H1 (cell line): Measurements from ENCODE around the gene SHISA9. TPM values are rescaled to one million over a fixed set of nuclear protein-coding genes. Genes with fewer than 3 reads are reported as not detected.
A peak's percentile ranks its signal among the peaks of the same experiment; 100 is the strongest.

ENCODE experiments used
- CTCF ChIA-PET: fragments of 300-600 bp; sonication (Branson Sonifier 250); formaldehyde crosslinking; loops from one replicate; lab custom pipeline; 2021; ENCODE audit not compliant: partially characterized antibody; lab: Charles Lee
- POLR2A ChIA-PET: fragments of 300-600 bp; sonication (Branson Sonifier 250); formaldehyde crosslinking; loops from one replicate; lab custom pipeline; 2021; ENCODE audit warnings: inconsistent platforms; ENCODE audit not compliant: partially characterized antibody; lab: Charles Lee
- DNase-seq, 2 experiments: peaks; one replicate each; pipeline versions ENCODE4 v3.0.0 to v3.0.0-alpha.2; 2010 to 2022; ENCODE audit warnings: low spot score in 2 of 2, low read depth in 1 of 2, mixed read lengths in 1 of 2
- FAIRE-seq: peaks from 2 replicates; lab custom pipeline; 2011; peaks lifted over from hg19 to GRCh38; lab: Jason Lieb, UNC
- H2AFZ ChIP-seq: 2 replicates; pipeline ENCODE4 v1.8.1; 2012; ENCODE audit warnings: low read length, inconsistent platforms
- H2AK5ac ChIP-seq: 2 replicates; pipeline ENCODE4 v1.6.1; 2013; ENCODE audit warnings: low read depth, low read length
- H2BK120ac ChIP-seq: replicated peaks from 2 replicates; pipeline ENCODE3; 2013; ENCODE audit warnings: low read depth, low read length, inconsistent platforms
- H2BK12ac ChIP-seq: 2 replicates; pipeline ENCODE4 v1.6.1; 2013; ENCODE audit warnings: low read depth, low read length
- H2BK15ac ChIP-seq: 2 replicates; pipeline ENCODE4 v1.6.1; 2013; ENCODE audit warnings: low read length
- H2BK20ac ChIP-seq: 2 replicates; pipeline ENCODE4 v1.6.1; 2013; ENCODE audit warnings: low read length
- H2BK5ac ChIP-seq: 2 replicates; pipeline ENCODE4 v1.6.1; 2013; ENCODE audit warnings: low read depth, low read length
- H3K14ac ChIP-seq: 2 replicates; pipeline ENCODE4 v1.6.1; 2013; ENCODE audit warnings: inconsistent platforms; ENCODE audit not compliant: insufficient read length
- H3K18ac ChIP-seq: 2 replicates; pipeline ENCODE4 v1.6.1; 2013; ENCODE audit warnings: low read length; ENCODE audit errors: extremely low read depth
- H3K23ac ChIP-seq: 2 replicates; pipeline ENCODE4 v1.6.1; 2013; ENCODE audit warnings: inconsistent platforms; ENCODE audit not compliant: insufficient read length
- H3K23me2 ChIP-seq: 2 replicates; pipeline ENCODE4 v1.6.1; 2013; ENCODE audit warnings: low read depth, low read length
- H3K27ac ChIP-seq: 2 replicates; pipeline ENCODE4 v1.6.1; 2011; ENCODE audit warnings: low read depth, low read length, inconsistent platforms
- H3K27me3 ChIP-seq, 4 experiments: replicated peaks in 1 of 4; 1 replicate in 1 of 4; 2 replicates in 3 of 4; pipeline versions ENCODE4 v1.6.1 to v1.8.1; 2011 to 2013; ENCODE audit warnings: low read length in 3 of 4, mild to moderate bottlenecking in 3 of 4, inconsistent platforms in 2 of 4, mixed read lengths in 2 of 4, moderate library complexity in 1 of 4; ENCODE audit not compliant: control insufficient read depth in 3 of 4, insufficient read depth in 3 of 4; ENCODE audit errors: extremely low read depth in 1 of 4
- H3K36me3 ChIP-seq, 4 experiments: 2 replicates each; pipeline versions ENCODE4 v1.6.1 to v1.8.1; 2011 to 2013; ENCODE audit warnings: mild to moderate bottlenecking in 4 of 4, low read length in 3 of 4, moderate library complexity in 2 of 4, control low read depth in 1 of 4, inconsistent platforms in 1 of 4; ENCODE audit not compliant: insufficient read depth in 4 of 4, control insufficient read depth in 2 of 4
- H3K4ac ChIP-seq: replicated peaks from 2 replicates; pipeline ENCODE3; 2013; ENCODE audit warnings: low read length, low read depth, mixed read lengths, inconsistent platforms; ENCODE audit not compliant: insufficient read length
- H3K4me1 ChIP-seq, 4 experiments: replicated peaks in 1 of 4; 1 replicate in 1 of 4; 2 replicates in 3 of 4; pipeline versions ENCODE4 v1.6.1 to v1.8.1; 2011 to 2013; ENCODE audit warnings: low read length in 3 of 4, inconsistent platforms in 2 of 4, mixed read lengths in 1 of 4; ENCODE audit not compliant: insufficient read depth in 4 of 4, control insufficient read depth in 3 of 4
- H3K4me2 ChIP-seq, 2 experiments: 2 replicates each; pipeline versions ENCODE4 v1.6.1 to v1.8.1; 2011 to 2013; ENCODE audit warnings: low read depth in 2 of 2, low read length in 2 of 2, control low read depth in 1 of 2, inconsistent platforms in 1 of 2, mild to moderate bottlenecking in 1 of 2; ENCODE audit not compliant: insufficient read depth in 1 of 2
- H3K4me3 ChIP-seq, 4 experiments: fragments of 200-600, 300-600 bp in 1 of 4; sonication (generic), shearing (Covaris generic), sonication (Bioruptor Twin) in 1 of 4; 2 replicates each; pipeline versions ENCODE4 v1.5.1 to v1.8.1; 2011 to 2016; ENCODE audit warnings: low read length in 4 of 4, low read depth in 3 of 4, control low read depth in 2 of 4, inconsistent platforms in 2 of 4, mild to moderate bottlenecking in 2 of 4, mixed read lengths in 1 of 4, moderate library complexity in 1 of 4; ENCODE audit not compliant: insufficient read depth in 2 of 4; ENCODE audit errors: extremely low read depth in 1 of 4
- H3K56ac ChIP-seq: replicated peaks from 2 replicates; pipeline ENCODE3; 2013; ENCODE audit warnings: low read depth, mild to moderate bottlenecking, mixed read lengths, low read length, inconsistent platforms; ENCODE audit not compliant: insufficient read length
- H3K79me1 ChIP-seq: 2 replicates; pipeline ENCODE4 v1.6.1; 2013; ENCODE audit warnings: low read depth, low read length, control low read depth
- H3K79me2 ChIP-seq, 2 experiments: 2 replicates each; pipeline versions ENCODE4 v1.6.1 to v1.8.1; 2012 to 2013; ENCODE audit warnings: low read length in 2 of 2, mild to moderate bottlenecking in 2 of 2, inconsistent platforms in 1 of 2; ENCODE audit not compliant: insufficient read depth in 2 of 2, control insufficient read depth in 1 of 2
- H3K9ac ChIP-seq, 4 experiments: replicated peaks in 1 of 4; 1 replicate in 1 of 4; 2 replicates in 3 of 4; pipeline versions ENCODE4 v1.6.1 to v1.8.1; 2011 to 2013; ENCODE audit warnings: low read depth in 3 of 4, low read length in 3 of 4, control low read depth in 2 of 4, mild to moderate bottlenecking in 2 of 4, moderate library complexity in 2 of 4, inconsistent platforms in 1 of 4; ENCODE audit errors: extremely low read depth in 1 of 4
- H3K9me3 ChIP-seq, 2 experiments: 2 replicates each; pipeline versions ENCODE4 v1.6.1 to v1.8.1; 2012 to 2013; ENCODE audit warnings: mild to moderate bottlenecking in 2 of 2, moderate library complexity in 2 of 2, control low read depth in 1 of 2, inconsistent platforms in 1 of 2, low read depth in 1 of 2, low read length in 1 of 2, mixed read lengths in 1 of 2; ENCODE audit not compliant: insufficient read depth in 2 of 2
- H4K20me1 ChIP-seq, 2 experiments: replicated peaks in 1 of 2; 2 replicates each; pipeline versions ENCODE3 to v1.8.1; 2011 to 2013; ENCODE audit warnings: inconsistent platforms in 2 of 2, low read length in 2 of 2, mild to moderate bottlenecking in 1 of 2; ENCODE audit not compliant: insufficient read depth in 2 of 2, control insufficient read depth in 1 of 2
- H4K5ac ChIP-seq: 2 replicates; pipeline ENCODE4 v1.6.1; 2013; ENCODE audit warnings: low read length, low read depth, mixed read lengths, inconsistent platforms; ENCODE audit not compliant: insufficient read length
- H4K8ac ChIP-seq: 2 replicates; pipeline ENCODE4 v1.8.0; 2013; ENCODE audit warnings: mild to moderate bottlenecking, moderate library complexity, low read length, inconsistent platforms; ENCODE audit not compliant: insufficient read depth; ENCODE audit errors: extremely low read depth
- H4K91ac ChIP-seq: replicated peaks from 2 replicates; pipeline ENCODE3; 2013; ENCODE audit warnings: low read length, mixed read lengths, inconsistent platforms; ENCODE audit not compliant: insufficient read length
- ASH2L ChIP-seq: fragments of 200-600, 300-600 bp; sonication (generic); IDR thresholded peaks from one replicate; pipeline ENCODE4 v1.7.1; 2017; ENCODE audit warnings: low read length
- KDM1A ChIP-seq: fragments of 200-600, 300-600 bp; sonication (generic); IDR thresholded peaks from 2 replicates; pipeline ENCODE4 v1.7.1; 2016; ENCODE audit warnings: mild to moderate bottlenecking, low read length, borderline replicate concordance
- WGBS, 2 experiments: shearing (Covaris generic) in 1 of 2; methylation state at CpG; one replicate each; pipeline versions ENCODE4 v1.1.6 to v1.1.7; 2013 to 2015; ENCODE audit warnings: low lambda C conversion rate in 2 of 2, mixed read lengths in 2 of 2, inconsistent platforms in 1 of 2, low coverage in 1 of 2, missing lambda C conversion rate in 1 of 2; ENCODE audit not compliant: insufficient replicate concordance in 2 of 2, insufficient coverage in 1 of 2, insufficient read length in 1 of 2; ENCODE audit errors: extremely low coverage in 1 of 2, missing lambda C conversion rate in 1 of 2; 5-methylcytosine and 5-hydroxymethylcytosine counted together
- polyA plus RNA-seq, 7 experiments: library from polyadenylated mRNA; depleted of rRNA in 3 of 7; stranded (reverse) in 5 of 7; unstranded in 2 of 7; fragments of >200 nt in 5 of 7; fragments of 200-250 nt in 2 of 7; gene quantifications; 1 replicate in 5 of 7; 2 replicates in 1 of 7; 4 replicates in 1 of 7; pipeline versions ENCODE4 v1.2.1 to v1.2.3, GENCODE V29; 2011 to 2013; ENCODE audit warnings: missing spikeins in 2 of 7, mixed read lengths in 2 of 7
- total RNA-seq: library from RNA; stranded (reverse); fragmentation: NEBNext Ultra II Directional; extraction: Animal tissue kit (Norgen Biotek cat#: 25700); gene quantifications from 2 replicates; pipeline ENCODE4 v1.2.1, GENCODE V29; 2021

SHISA9 gene
- total and polyA plus RNA-seq, 2 of the 8 experiments (the other 6 are each of a cell fraction or from before 2014, with no cell fraction given), result 25.6 to 39.8 TPM

DNA sequence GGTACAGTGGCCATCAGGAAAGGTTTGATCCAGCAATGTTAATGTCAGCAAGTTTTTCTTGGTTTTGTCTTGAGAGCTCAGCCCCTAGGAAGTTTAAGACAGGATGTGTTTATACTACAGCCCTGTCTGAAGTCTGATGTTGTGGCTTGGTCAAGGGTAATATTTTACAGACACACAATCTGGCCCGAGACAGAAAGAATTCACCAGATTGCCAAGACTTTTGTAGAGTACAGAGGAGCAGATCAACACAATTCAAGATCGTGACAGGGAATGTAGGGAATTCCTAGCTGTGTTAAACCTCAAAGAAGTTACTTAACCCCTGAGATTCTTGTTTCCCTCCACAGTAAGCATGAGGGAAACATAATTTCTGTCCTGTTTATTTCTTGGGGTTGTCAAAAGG lies 63.1 kb downstream of the SHISA9 start:
- Histone ChIP-seq H3K14ac (no peak overlapping the region), H2BK15ac (no peak overlapping the region), H4K8ac (no peak overlapping the region), H3K9ac (no peak overlapping the region), H3K18ac (no peak overlapping the region), H2BK20ac (no peak overlapping the region), H2AFZ (no peak overlapping the region), H3K23me2 (no peaks in the 10 kb centered on the region), H2AK5ac (no peak overlapping the region), H3K4me2 (no peak overlapping the region), H2BK12ac (no peak overlapping the region), H4K20me1 (peaks cover 2 to 3% of the 10 kb centered on the region in 2 experiments), H3K4me1 (no peaks in the 10 kb centered on the region), H3K9me3 (no peaks in the 10 kb centered on the region), H4K5ac (no peak overlapping the region), H3K4me3 (no peak overlapping the region), H3K36me3 (no peaks in the 10 kb centered on the region; a peak in 1 of 8 replicates), H3K79me1 (peaks cover 7% of the 10 kb centered on the region), H3K27ac (no peak overlapping the region), H3K4ac (no peak overlapping the region), H2BK120ac (no peak overlapping the region), H3K23ac (no peak overlapping the region), H3K27me3 (no peaks in the 10 kb centered on the region), H3K56ac (no peak overlapping the region), H3K79me2 (peaks cover 0 to 67% of the 10 kb centered on the region in 2 experiments; a peak in 2 of 4 replicates), H2BK5ac (no peak overlapping the region), H4K91ac (no peak overlapping the region)
- CTCF ChIA-PET, result interaction anchor here (1.4 kb wide), 1 partner anchor 29 kb away, joined by 4 read pairs; no protein-coding TSS in a partner anchor
- POLR2A ChIA-PET, result interaction anchor here (0.8 kb wide), 1 partner anchor 12 kb away, joined by 4 read pairs; no protein-coding TSS in a partner anchor
- FAIRE-seq (no peak), DNase-seq (no peak)
- TF ChIP-seq KDM1A (0 out of 2 replicates have a peak, but pooled peaks have one; percentile 32), ASH2L (no peak)
- 84% methylated on average over 2 of the region's 2 CpGs; no CpG with 5 or more reads in 1 of the 2 experiments for WGBS, 2 experiments
